ENCODE measurements around the gene PMPCA.

PMPCA gene

DNA sequence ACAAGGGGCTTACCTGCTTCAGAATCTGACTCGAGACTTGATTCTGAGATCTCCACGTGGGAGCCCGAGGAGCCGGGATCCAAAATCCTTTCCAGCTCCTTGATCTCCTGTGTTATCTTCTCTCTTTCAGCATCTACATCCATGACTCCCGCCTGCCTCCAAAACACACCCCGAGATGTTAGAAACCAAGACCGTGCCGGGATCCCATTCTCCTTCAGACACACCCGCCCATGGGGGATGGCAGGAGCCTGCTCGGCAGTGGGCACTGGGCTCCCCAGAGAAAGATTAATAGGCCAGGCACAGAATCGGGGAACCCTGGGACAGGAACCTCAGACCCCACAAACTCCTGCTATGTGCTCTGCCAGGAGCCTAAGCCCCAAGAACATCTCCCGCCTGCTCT is 12.2 kb upstream of the PMPCA start:
- no peak for TF ChIP-seq CTCF (IDR thresholded peaks at IDR 0.05)

DNA sequence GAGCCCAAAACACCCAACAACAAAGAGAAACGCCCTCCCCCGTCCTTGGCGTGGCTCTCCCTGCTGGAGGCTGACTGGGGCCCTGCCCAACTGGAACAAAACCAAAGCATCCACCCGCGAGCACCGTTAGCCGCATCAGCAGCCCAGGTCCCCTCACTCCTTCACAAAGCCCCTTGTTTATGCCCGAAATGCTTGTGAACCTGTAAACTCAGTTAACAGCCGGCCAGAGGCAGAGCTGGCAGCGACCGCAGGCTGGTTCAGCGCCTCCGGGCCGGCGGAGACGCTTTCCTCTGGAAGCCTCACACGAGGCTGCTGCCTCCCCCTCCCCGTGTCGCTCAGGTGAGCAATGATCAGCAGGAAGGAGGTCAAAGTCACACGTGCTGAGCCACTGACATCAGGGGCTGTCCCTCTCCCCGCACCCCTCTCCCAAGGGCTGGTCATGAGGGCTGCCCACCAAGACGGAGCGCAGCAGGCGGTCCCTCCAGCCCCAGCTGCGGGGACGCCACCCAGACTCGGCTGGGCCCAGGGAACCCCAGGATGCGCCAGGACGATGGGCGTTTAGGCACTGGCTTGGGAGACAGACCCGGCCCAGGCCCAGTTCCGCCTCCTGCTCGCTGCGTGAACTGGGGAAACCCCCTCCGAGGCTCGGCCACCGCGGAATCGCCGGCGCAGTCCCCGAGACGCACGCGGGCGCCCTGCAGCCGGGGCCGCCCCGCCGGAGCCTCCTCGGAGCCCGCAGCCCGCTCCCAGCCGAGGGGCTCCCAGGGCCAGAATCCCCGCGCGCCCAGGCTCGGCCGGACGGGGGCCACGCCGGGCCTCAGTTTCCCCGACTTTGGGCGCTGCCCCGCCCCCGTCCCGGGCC is 11.1 kb upstream of the PMPCA start:
- no peak for TF ChIP-seq CTCF (IDR thresholded peaks at IDR 0.05)

DNA sequence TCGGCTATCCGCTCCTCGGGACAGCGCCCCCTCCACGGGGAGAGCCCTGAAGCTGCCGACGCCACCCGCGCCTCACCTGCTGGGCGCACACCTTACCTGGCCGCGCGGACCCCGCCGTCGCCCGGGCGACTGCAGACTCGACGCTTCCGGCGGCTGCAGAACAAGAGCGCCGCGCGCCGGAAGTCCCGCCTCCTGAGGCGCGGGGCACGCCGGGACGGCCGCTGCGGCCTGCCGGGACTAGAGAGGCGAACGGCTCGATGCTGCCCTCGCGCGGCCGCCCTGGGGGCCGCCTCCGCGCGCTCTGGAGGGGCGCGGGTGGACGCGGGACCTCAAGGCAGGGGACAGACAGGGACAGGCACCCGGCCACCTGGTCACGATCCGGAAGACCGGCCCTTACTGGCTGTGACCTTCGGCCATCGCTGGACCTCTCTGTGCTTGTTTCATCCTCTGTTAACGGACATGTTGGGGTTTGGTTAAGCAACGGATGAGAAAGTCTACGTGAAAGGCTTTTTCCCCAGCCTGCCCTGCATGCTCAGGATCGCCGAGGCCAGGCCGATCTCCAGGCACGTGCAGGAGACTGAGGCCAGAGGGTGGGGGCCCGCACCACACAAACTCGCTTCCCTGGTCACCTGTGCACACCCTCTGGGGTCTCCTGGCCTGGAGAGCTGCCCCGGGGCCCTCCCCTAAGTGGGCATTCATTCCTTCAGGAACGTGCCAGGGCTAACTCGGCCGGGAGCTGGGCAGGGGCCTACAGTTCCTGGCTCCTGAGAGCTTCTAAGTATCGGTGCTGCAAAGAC is 10.2 kb upstream of the PMPCA start, which contains the start of gene SNAPC4:
SNAPC4 (minus strand) TSS at position 133 of the 797 bp plus-strand sequence. CDS start 1,742 bp downstream, outside the sequence.
- peak; percentile 98 for TF ChIP-seq CTCF (IDR thresholded peaks at IDR 0.05)

- no peak for TF ChIP-seq CTCF (IDR thresholded peaks at IDR 0.05)
These were observed 9.1 kb upstream of the PMPCA start for GRCh38 chr9:136401173-136401922.

- no peak for TF ChIP-seq CTCF (IDR thresholded peaks at IDR 0.05)
These were observed 8.4 kb upstream of the PMPCA start for GRCh38 chr9:136402067-136402466.

DNA sequence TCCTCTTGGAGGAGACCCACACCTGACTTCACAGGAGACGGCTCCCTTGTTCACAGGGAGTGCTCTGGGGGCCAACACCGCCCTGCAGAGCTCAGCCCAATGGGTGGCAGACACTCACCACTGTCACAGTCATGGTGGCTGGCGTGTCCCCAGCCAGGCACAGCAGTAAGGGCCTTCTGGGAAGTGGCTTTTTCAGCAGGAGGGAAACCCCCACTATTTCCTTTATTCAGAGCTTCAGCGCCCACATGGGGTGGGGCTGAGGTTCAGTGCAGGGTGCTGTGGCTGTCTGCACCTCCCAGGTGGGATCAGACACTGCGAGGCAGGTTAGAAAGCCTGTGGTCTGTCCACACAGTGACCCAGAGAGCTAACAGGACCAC is 6.9 kb upstream of the PMPCA start:
- TF ChIP-seq CTCF (IDR thresholded peaks at IDR 0.05) = no peak
